Lower leg skin (tissue), 3 donors: Measurements from ENCODE around the gene XIRP2.

Experiments
- CTCF ChIP-seq, 3 donors: fragments of 450-650 bp; IDR thresholded peaks; one replicate each; pipeline ENCODE4 v1.5.1; 2016; ENCODE audit warnings: antibody characterized with exemption in 3 of 3, mild to moderate bottlenecking in 3 of 3, moderate library complexity in 2 of 3
- POLR2A ChIP-seq, 2 donors: fragments of 450-650 bp; IDR thresholded peaks; one replicate each; pipeline ENCODE4 v1.6.1; 2016 to 2017; ENCODE audit warnings: antibody characterized with exemption in 2 of 2, mild to moderate bottlenecking in 1 of 2, moderate library complexity in 1 of 2

- TF ChIP-seq POLR2A (IDR thresholded peaks at IDR 0.05) = no peak
- no peak for TF ChIP-seq CTCF (IDR thresholded peaks at IDR 0.05)
Observed at GRCh38 chr2:167198009-167198408, 309.7 kb downstream of the XIRP2 start.
